Stimulated activated CD4-positive, alpha-beta T cell treated with anti-CD3 and anti-CD28 coated beads, TNF-alpha, amount 100 ng/mL, for 1 hour (primary cell): ENCODE measurements around the gene CPT1C.
"Not testable (repeated sequence)": the region's sequence is repeated elsewhere in the genome, so short reads cannot be mapped to it uniquely, and the experiment has no call there.

Source experiments
- DNase-seq, 3 donors: peaks; one replicate each; pipeline ENCODE4 v3.0.0-alpha.2; 2020; ENCODE audit warnings: low read depth in 3 of 3, low spot score in 1 of 3

The CPT1C gene

GRCh38 chr19:49700563-49700962, 9.6 kb downstream of the CPT1C start:
- DNase-seq, result no peak

GRCh38 chr19:49701271-49701786, 10.4 kb downstream of the CPT1C start:
- DNase-seq, result no peak

GRCh38 chr19:49704888-49705642, 14.1 kb downstream of the CPT1C start:
- no peak for DNase-seq

- DNase-seq, result no peak
Measured at GRCh38 chr19:49705919-49706318, 15.0 kb downstream of the CPT1C start.

GRCh38 chr19:49710372-49710951, 19.5 kb downstream of the CPT1C start:
- DNase-seq, result no peak

- no peak for DNase-seq
Measured at GRCh38 chr19:49712397-49712859, 21.5 kb downstream of the CPT1C start.

GRCh38 chr19:49713236-49713845, 22.4 kb downstream of the CPT1C start:
- DNase-seq, result no peak

GRCh38 chr19:49716154-49716553, 25.2 kb downstream of the CPT1C start:
- no peak for DNase-seq

GRCh38 chr19:49718511-49718910, 27.6 kb downstream of the CPT1C start:
- no peak for DNase-seq

GRCh38 chr19:49718991-49719390, 28.1 kb downstream of the CPT1C start:
- DNase-seq, result no peak

GRCh38 chr19:49719420-49719819, 28.5 kb downstream of the CPT1C start:
- DNase-seq, result not testable (repeated sequence)

GRCh38 chr19:49727217-49728030, 36.5 kb downstream of the CPT1C start:
- DNase-seq, result no peak

- no peak for DNase-seq
Measured at GRCh38 chr19:49730166-49730565, 39.2 kb downstream of the CPT1C start.

GRCh38 chr19:49738268-49738667, 47.4 kb downstream of the CPT1C start:
- no peak for DNase-seq

GRCh38 chr19:49739098-49739497, 48.2 kb downstream of the CPT1C start:
- no peak for DNase-seq

GRCh38 chr19:49739933-49740332, 49.0 kb downstream of the CPT1C start:
- no peak for DNase-seq

- no peak for DNase-seq
Measured at GRCh38 chr19:49741210-49741844, 50.4 kb downstream of the CPT1C start.

- no peak for DNase-seq
Measured at GRCh38 chr19:49744946-49745381, 54.0 kb downstream of the CPT1C start.

- peak in 1 of 3 donors; percentile 18 for DNase-seq
Measured at GRCh38 chr19:49746206-49746958, 55.5 kb downstream of the CPT1C start.
